OCI-LY1 (cell line): Measurements from ENCODE around the gene FSCB.

Experiments used
- H2AFZ ChIP-seq: fragments of 200-600 bp; sonication (generic), shearing (Covaris generic); 2 replicates; pipeline ENCODE4 v1.6.0; 2014; ENCODE audit warnings: antibody characterized with exemption, mild to moderate bottlenecking, low read length
- H3F3A ChIP-seq: fragments of 200-600 bp; sonication (generic), shearing (Covaris generic); 2 replicates; pipeline ENCODE4 v1.6.0; 2014; ENCODE audit warnings: mild to moderate bottlenecking, antibody characterized with exemption, low read length, moderate library complexity; ENCODE audit not compliant: insufficient read depth
- H3K27ac ChIP-seq: fragments of 200-600 bp; sonication (generic); 2 replicates; pipeline ENCODE4 v1.5.1; 2014; ENCODE audit warnings: low read length, mixed run types, mild to moderate bottlenecking, low read depth; ENCODE audit not compliant: poor library complexity, severe bottlenecking
- H3K27me3 ChIP-seq: fragments of 200-600 bp; sonication (generic); 2 replicates; pipeline ENCODE4 v1.6.0; 2014; ENCODE audit warnings: antibody characterized with exemption, mild to moderate bottlenecking, low read length, moderate library complexity; ENCODE audit not compliant: insufficient read depth
- H3K36me3 ChIP-seq: fragments of 200-600 bp; sonication (generic); 2 replicates; pipeline ENCODE4 v1.6.1; 2014; ENCODE audit warnings: mild to moderate bottlenecking, antibody characterized with exemption, low read length, moderate library complexity, mixed read lengths; ENCODE audit not compliant: insufficient read depth
- H3K4me1 ChIP-seq: fragments of 200-600 bp; sonication (generic); 2 replicates; pipeline ENCODE4 v1.5.1; 2014; ENCODE audit warnings: mild to moderate bottlenecking, low read length, moderate library complexity; ENCODE audit not compliant: insufficient read depth, severe bottlenecking
- H3K4me2 ChIP-seq: fragments of 200-600 bp; sonication (generic), shearing (Covaris generic); 2 replicates; pipeline ENCODE4 v1.6.1; 2014; ENCODE audit warnings: low read length
- H3K4me3 ChIP-seq: fragments of 200-600 bp; sonication (generic); 2 replicates; pipeline ENCODE4 v1.5.1; 2014; ENCODE audit warnings: low read length, low read depth, mild to moderate bottlenecking, mixed read lengths; ENCODE audit not compliant: poor library complexity, severe bottlenecking
- H3K79me2 ChIP-seq: fragments of 200-600 bp; shearing (Covaris generic); 2 replicates; pipeline ENCODE4 v1.6.1; 2016; ENCODE audit warnings: mixed run types, low read length, mixed read lengths; ENCODE audit not compliant: insufficient read depth
- H3K9ac ChIP-seq: fragments of 200-600 bp; sonication (generic), shearing (Covaris generic); 2 replicates; pipeline ENCODE4 v1.6.1; 2014; ENCODE audit warnings: mild to moderate bottlenecking, low read length, mixed read lengths
- H3K9me2 ChIP-seq: fragments of 200-600 bp; sonication (generic), shearing (Covaris generic); 2 replicates; pipeline ENCODE4 v1.6.1; 2014; ENCODE audit warnings: low read depth, mild to moderate bottlenecking, low read length, mixed read lengths
- H3K9me3 ChIP-seq: fragments of 200-600 bp; shearing (Covaris generic); 2 replicates; pipeline ENCODE4 v1.6.1; 2014; ENCODE audit warnings: low read length, mixed read lengths
- H4K20me1 ChIP-seq: fragments of 200-600 bp; sonication (generic), shearing (Covaris generic); 2 replicates; pipeline ENCODE4 v1.6.0; 2016; ENCODE audit warnings: mild to moderate bottlenecking, low read length; ENCODE audit not compliant: insufficient read depth
- CTCF ChIP-seq: fragments of 200-600 bp; sonication (generic), shearing (Covaris generic); IDR thresholded peaks from 2 replicates; pipeline ENCODE4 v1.5.1; 2017; ENCODE audit warnings: mild to moderate bottlenecking, antibody characterized with exemption, low read length, moderate library complexity, mixed read lengths
- EZH2 ChIP-seq: fragments of 200-600 bp; sonication (generic), shearing (Covaris generic); IDR thresholded peaks from 2 replicates; pipeline ENCODE4 v1.8.0; 2017; ENCODE audit warnings: borderline replicate concordance, mixed run types, mild to moderate bottlenecking, antibody characterized with exemption, low read length, moderate library complexity, mixed read lengths

The FSCB gene

GRCh38 chr14:44461811-44462210 lies 45.3 kb downstream of the FSCB start:
- no peaks in the 10 kb centered on the region for H4K20me1 ChIP-seq
- H3K36me3 ChIP-seq = no peaks in the 10 kb centered on the region
- no peak for TF ChIP-seq CTCF
- no peak for TF ChIP-seq EZH2
- H3K27ac ChIP-seq = no peak overlapping the region
- no peak overlapping the region for H2AFZ ChIP-seq
- no peak overlapping the region for H3K4me3 ChIP-seq
- no peaks in the 10 kb centered on the region for H3K9me2 ChIP-seq
- no peaks in the 10 kb centered on the region for H3K4me1 ChIP-seq
- H3K9me3 ChIP-seq = no peaks in the 10 kb centered on the region
- H3K27me3 ChIP-seq = no peaks in the 10 kb centered on the region
- H3K4me2 ChIP-seq = no peak overlapping the region
- H3F3A ChIP-seq = no peaks in the 10 kb centered on the region
- H3K9ac ChIP-seq = no peak overlapping the region
- H3K79me2 ChIP-seq = no peaks in the 10 kb centered on the region
